Superior temporal gyrus (tissue), 1 donor: ENCODE results near the gene ZFP3.
"Not testable (repeated sequence)": the region's sequence is repeated elsewhere in the genome, so short reads cannot be mapped to it uniquely, and the experiment has no call there.

Source experiments
- DNase-seq: peaks from one replicate; pipeline ENCODE4 v3.0.0-alpha.2; 2016; ENCODE audit errors: extremely low spot score

Gene ZFP3

DNA sequence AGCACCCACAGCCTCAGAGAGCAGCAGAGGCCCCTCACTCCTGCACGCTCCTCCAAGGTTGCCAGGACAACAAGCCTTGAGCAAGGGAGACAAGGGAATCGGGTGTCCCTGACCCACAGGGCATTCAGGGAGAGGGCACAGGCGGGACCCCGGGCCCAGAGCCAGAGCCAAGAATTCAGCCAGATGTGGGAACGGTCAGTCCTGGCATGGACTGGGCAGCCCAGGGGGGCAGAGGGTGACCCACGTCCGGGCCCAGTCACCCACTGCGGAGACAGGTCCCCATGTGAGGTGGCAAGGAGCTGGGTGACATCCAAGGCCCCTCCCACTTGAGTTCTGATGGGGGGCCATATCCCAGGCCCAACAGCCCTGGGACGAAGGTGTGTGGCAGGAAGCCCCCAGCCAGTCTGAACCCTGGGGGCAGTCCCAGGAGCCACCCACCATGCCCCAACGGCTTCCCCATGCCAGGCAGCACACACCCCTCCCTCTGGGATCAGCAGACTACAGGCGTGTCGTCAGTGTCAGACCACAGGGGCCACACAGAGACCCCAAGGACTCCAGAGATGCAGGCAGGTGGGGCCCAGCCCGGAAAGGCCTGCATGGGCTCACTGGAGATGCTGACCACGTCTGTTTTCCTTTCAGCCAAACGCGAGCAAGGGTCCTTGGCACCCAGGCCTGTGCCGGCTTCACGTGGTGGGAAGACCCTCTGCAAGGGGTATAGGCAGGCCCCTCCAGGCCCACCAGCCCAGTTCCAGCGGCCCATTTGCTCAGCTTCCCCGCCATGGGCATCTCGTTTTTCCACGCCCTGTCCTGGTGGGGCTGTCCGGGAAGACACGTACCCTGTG lies 60.6 kb downstream of the ZFP3 start:
- no peak for DNase-seq

DNA sequence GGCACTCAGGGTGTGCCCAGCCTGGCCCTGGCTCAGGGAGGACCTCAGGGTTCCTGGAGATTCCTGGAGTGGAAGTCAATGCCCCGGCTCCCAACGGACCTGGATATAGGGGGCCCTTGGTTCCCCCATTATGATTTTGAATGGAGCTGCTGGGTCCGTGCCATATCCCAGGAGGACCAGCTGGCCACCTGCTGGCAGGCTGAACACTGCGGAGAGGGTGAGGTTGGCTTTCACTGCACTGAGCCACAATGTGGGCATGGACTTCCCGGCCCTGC lies 61.1 kb downstream of the ZFP3 start:
- DNase-seq, result no peak

DNA sequence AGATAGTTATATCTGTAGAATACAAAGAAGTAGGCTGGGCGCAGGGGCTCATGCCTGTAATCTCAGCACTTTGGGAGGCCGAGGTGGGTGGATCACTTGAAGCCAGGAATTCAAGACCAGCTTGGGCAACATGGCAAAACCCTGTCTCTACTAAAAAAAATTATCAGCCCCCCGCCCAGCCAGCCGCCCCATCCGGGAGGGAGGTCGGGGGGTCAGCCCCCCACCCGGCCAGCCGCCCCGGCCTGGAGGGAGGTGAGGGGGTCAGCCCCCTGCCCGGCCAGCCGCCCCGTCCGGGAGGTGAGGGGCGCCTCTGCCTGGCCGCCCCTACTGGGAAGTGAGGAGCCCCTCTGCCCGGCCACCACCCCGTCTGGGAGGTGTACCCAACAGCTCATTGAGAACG lies 64.6 kb downstream of the ZFP3 start:
- DNase-seq, result not testable (repeated sequence)
